HG02588 (cell line): ENCODE data around the gene SWAP70.
"Not testable (repeated sequence)": the region's sequence is repeated elsewhere in the genome, so short reads cannot be mapped to it uniquely, and the experiment has no call there.

Experiments
- ATAC-seq: cut with Tn5 transposase; IDR thresholded peaks from one replicate; pipeline ENCODE4 v1.9.1; 2021; ENCODE audit warnings: mild to moderate bottlenecking, moderate library complexity; ENCODE audit not compliant: unreplicated experiment

SWAP70 gene

DNA sequence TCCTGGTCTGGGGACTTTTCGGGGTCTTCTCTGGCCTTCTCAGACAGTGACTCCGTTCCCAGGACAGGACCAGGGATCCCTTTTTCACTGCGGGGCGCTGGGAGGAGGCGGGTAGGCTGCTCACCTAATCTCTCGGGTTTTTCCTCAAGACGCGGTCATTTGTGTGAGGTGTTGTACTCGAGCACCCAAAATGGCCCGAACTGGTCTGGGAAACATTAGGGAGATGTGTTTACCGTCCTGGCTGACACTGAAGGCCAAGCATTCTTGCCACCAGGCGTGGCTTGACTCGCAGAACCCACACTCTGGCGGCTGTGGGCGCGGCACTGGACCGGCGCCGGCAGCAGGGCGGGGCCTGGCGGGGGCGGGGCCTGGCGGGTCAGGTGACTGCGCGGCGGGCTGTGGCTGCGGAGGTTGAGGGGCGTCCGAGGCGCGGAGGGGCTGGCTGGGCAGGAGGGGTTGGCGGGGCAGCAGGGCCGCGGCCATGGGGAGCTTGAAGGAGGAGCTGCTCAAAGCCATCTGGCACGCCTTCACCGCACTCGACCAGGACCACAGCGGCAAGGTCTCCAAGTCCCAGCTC lies at the start of gene SWAP70:
SWAP70 (plus strand) TSS at position 379 of the 577 bp plus-strand sequence; CDS start at position 482, 103 bp downstream.
- peak; percentile 84 for ATAC-seq

DNA sequence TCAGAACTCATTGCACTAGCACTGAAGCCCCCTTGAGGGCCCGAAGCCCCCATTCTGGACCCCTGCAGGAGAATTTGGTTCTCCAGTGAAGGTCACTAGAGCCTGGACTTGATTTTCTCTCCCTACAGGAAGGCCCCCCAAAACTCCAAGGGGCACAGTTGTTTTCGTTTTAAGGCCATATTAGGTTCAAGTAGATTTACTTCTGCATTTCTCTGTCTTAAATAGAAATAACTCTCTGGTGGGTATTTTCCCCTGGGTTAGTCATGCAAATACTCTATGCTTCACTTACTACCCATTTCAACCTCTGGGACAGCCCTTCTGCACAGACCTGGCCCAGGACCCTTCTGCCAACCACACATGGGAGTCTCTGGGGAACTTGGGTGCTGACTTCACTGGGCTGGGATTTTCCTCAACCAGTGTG lies 48.8 kb upstream of the SWAP70 start:
- ATAC-seq = peak; percentile 48

DNA sequence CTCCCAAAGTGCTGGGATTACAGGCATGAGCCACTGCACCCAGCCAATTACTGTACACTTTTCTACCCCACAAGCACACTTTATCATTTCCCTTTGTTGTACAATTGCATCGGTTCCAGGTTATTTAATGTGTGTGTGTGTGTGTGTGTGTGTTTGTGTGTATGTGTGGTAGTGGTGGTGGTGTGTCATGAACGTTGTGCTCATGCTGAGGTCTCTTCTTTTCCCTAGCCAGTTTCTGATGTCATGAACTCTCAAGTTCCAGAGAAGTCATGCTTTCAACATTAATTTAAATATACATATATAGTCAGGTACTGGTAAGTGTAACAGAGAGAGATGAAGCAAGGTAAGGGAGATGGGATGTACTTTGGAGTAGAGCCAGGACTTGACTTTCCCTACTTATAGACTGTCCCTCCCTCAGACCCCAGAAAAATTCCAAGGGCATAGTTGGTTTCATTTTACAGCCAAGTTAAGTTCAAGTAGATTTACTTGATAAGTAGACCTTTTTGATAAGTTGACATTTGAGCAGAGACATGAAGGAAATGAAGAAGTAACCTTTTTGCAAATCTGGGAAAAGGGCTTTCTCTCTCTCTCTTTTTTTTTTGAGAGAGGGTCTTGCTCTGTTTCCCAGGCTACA lies 47.7 kb upstream of the SWAP70 start:
- ATAC-seq = no peak

DNA sequence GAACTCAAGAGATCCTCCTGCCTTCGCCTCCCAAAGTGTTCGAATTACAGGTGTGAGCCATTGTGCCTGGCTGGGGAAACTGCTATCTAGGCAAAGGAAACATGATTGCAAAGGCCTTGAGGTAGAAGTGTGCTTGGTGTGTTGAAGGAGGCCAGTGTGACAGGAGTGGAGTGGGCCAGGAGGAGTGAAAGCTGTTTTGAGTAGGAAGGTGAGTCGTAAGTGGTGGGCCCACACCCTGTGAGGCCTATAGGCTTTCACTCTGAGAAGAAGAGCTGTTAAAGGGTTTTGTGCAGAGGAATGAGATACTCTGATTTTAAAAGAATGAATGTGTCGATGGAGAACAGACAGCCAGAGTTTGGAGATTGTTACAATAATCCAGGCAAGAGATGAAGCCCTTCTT lies 47.0 kb upstream of the SWAP70 start:
- ATAC-seq = no peak

DNA sequence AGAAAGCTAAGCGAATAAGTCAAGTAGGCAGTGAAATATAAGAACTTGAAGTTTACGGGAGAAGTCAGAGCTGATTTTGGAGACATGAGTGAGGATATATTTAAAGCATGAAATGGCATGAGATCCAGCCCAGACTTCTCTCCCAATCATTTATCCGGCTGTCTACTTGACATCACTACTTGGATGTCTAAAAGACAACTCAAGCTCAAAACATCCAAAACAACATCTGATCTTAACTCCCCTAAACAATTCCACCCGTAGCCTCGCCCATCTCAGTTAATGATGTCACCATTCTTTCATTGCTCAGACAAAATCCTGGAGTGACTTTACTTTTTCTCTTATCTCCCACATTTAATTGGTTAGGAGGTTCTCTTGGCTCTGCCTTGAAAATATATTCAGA lies 45.9 kb upstream of the SWAP70 start:
- no peak for ATAC-seq

DNA sequence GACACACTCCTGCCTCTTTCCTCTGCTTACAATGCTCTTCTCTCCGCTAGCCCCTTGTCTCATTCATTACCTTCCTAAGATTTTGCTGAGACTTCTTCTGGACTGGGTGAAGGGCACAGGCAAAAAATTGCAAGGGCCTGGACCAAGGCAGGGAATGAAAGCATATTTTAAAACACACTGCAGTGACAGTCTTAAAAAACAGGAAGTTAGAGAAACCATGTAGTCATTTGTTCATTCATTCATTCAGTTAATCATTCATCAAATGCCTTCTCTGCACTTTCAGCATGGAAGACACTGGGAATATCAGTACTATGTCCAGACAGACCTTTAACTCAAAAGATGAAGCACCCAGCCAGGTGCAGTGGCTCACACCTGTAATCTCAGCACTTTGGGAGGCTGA lies 44.9 kb upstream of the SWAP70 start:
- no peak for ATAC-seq

DNA sequence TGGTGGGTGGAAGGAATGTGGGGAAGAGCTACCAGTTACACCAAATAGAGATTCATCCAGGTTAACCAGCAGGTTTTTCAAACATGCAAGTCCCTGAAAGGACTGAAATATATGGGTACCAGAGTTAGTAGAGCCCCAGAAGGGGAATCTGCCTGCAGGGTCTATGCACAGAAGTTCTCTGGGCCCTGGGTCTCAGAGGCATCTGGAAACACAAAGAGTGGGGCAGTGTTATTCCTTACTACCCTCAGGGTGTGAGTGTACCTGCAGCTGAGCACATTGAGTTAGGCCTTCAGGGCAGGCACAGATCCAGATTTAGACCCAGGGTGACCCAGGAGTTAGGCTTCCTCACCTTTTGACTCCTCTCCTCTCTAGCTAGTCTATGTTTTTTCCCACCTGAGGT lies 43.9 kb upstream of the SWAP70 start:
- no peak for ATAC-seq

DNA sequence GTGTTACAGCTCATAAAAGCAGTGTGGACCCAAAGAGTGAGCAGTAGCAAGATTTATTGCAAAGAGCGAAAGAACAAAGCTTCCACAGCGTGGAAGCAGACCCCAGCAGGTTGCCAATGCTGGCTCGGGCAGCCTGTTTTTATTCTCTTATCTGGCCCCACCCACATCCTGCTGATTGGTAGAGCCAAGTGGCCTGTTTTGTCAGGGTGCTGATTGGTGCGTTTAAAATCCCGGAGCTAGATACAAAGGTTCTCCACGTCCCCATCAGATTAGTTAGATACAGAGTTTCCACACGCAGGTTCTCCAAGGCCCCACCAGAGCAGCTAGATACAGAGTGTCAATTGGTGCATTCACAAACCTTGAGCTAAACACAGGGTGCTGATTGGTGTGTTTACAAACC lies 41.5 kb upstream of the SWAP70 start:
- not testable (repeated sequence) for ATAC-seq

DNA sequence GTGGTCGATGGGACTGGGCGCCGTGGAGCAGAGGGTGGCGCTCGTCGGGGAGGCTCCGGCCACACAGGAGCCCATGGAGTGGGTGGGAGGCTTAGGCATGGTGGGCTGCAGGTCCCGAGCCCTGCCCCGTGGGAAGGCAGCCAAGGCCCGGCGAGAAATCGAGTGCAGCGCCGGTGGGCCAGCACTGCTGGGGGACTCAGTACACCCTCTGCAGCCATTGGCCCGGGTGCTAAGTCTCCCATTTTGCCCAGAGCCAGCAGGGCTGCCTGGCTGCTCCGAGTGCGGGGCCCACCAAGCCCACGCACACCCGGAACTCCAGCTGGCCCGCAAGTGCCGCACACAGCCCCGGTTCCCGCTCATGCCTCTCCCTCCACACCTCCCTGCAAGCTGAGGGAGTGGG lies 40.8 kb upstream of the SWAP70 start:
- ATAC-seq = not testable (repeated sequence)

DNA sequence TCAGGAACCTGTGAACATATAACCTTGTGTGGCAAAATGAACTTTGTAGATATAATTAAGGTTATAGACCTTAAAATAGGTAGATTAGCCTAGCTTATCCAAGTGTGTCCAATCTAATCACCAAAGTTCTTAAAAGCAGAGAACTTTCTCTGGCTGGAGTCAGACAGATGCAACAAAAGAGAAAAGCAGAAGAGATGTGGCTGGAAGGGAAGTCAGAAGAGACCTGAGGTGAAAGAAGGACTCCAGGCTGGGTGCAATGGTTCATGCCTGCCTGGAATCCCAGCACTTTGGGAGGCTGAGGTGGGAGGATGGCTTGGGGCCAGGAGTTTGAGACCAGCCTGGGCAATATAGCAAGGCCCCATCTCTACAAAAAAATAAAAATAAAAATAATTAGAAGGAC lies 39.4 kb upstream of the SWAP70 start:
- ATAC-seq = no peak

DNA sequence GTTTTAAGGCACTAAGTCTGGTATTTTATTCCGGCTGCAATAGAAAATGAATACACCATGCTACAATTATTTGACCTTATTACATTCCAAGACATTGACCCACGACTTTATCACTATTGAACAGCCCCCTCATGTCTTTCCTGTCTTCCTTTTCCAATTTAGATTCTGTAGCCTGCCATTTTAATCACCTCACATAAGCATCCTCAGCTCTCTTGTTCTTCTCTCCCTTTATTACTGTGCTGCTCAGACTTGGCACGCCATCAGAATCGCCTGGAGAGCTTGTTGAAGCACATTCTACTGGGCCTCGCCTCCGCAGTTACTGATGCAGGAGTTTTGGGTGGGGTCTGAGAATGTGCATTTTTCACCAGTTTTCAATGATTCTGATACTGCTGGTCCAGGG lies 38.7 kb upstream of the SWAP70 start:
- ATAC-seq = no peak

DNA sequence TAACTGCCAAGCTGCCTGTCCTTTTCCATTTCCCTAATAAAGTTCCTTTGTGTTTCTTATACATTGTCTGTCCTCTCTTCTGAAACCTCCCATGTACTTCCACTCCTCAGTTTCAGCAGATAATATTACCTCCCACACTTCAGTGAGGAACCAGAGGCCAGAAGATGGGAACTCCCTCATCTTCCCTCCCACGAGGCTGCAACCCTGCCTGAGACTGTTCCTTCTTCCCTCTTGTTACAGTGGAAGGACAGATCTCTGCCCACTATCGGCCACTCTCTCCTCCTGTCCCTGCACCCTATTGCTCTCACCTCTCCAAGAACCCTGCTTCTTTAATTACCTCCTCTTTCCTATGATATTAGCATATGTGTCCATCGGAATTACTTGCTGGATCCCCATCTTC lies 38.1 kb upstream of the SWAP70 start:
- no peak for ATAC-seq

DNA sequence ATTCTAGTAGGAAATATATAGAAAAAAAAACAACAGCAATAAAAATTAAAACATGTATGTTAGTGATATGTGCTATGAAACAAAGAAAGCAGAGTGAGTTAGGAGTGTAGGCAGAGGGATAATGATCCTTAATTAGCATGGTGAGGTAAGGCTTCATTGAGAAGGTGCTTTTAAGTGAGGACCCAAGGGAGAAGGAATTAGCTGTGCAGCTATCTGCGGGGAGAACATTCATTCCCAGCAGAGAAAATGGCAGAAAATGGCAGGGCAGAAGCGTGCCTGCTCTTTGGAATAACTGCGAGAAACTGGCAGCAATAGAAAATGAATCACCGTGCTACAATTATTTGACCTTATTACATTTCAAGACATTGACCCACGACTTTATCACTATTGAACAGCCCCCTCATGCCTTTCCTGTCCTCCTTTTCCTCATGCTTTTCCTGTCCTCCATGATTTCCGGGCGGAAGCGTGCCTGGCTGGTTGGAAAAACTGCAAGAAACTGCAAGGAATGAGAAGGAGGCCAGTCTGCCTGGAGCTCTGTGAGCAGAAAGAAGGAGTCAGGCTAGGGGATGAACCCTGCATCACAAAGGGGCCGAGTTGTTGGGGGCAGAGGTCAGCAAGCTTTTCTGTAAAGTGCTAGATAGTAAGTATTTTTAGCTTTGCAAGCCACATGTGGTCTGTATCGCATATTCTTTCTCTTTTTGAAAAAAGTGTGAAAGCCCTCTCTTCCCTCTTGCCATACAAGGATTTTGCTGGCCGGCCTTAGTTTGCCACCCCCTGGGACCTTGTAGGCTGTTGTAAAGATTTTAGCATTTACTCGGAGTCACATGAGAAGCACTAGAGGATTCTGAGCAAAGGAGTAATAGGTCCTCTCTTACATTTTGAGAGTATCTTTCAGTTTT lies 37.1 kb upstream of the SWAP70 start:
- ATAC-seq = no peak

DNA sequence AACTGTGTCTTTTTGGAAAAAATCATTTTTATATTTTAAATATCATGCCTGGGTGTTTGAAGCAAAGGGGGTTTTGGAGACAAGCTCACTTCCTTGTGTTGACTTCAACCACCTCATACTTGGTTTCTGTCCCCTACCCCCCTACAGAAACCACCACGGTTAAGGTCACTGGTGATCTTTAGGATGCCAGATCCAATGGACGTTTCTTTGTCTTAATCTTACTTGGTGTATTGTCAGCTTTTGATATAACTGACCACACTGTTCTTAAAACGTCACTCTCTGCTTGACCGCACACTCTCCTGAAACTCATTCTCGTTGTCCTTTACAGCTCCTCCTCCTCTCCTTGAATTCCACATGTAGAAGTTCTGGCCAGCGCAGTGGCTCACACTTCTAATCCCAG lies 34.8 kb upstream of the SWAP70 start:
- ATAC-seq = no peak

DNA sequence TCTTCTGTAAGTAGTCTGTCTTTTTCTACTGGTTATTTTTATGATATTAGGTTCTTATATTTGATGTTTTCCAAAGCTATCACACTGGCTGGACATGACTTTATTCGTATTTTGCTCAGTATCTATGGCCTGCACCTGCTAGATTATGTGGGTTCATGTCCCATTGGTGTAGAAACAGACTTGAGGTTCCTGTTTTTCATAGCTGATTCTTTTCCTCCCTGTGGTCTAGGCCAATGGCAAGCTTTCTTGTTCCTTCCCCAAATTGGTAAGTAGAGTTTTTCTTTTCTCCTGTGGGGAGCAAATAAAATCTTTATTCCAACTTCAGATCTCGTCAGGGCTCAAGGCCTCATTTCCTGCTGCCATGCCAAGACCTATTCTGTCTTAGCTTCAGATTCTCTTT lies 30.2 kb upstream of the SWAP70 start:
- ATAC-seq = no peak

DNA sequence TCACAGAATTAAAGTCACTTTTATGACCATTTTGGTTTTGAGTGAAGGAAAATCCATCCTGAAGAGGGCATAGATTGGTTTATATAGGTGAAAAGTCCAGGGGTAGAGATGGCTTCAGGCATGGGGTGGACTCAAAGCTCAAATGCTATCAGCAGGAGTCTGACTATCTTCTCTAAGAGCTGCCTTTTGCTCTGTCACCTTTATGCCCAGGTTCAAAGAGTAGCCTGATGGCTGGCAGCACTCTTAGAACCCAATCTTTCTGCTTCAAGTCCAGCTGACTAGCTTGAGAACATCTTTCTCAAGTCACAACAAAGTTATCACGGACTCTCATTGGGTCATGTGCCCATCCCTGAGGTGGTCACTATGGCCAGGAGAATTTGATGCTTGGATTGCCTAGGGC lies 27.2 kb upstream of the SWAP70 start:
- ATAC-seq = no peak

DNA sequence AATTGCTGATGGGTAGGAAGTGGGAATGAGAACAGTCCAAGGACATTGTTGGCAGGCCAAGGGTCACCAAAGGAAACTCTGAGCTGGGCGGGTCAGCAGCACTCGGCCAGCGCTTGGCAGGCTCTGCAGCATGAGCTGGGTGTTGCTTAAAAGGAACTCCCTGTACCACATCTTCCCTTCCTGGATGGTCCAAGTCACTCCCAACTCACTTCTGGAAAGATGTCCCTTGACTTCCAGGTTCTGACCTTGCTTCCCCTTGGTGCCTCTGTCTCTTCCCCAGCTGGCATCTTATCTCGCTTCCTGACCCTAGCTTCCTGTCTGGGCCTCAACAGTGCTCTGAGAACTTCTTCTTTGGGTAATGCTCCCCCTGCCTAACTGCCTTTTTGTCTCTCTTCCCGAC lies 24.8 kb upstream of the SWAP70 start:
- no peak for ATAC-seq

DNA sequence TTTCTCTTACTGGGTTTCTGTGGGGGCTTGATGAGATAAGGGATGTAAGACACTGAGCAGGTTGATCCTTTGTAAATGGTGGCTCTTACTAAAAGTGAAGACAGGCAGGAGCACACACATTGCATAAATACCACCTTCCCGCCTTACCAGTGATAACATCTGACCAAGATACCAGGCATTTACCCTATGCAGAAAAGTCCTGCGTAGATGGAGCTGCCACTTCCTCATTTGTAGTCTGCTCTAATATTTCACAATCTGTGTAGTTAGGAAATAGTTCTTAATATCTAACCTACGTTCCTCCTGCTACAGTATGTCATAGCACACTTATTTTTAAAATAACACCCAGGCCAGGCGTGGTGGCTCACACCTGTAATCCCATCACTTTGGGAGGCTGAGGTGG lies 23.9 kb upstream of the SWAP70 start:
- ATAC-seq = no peak

DNA sequence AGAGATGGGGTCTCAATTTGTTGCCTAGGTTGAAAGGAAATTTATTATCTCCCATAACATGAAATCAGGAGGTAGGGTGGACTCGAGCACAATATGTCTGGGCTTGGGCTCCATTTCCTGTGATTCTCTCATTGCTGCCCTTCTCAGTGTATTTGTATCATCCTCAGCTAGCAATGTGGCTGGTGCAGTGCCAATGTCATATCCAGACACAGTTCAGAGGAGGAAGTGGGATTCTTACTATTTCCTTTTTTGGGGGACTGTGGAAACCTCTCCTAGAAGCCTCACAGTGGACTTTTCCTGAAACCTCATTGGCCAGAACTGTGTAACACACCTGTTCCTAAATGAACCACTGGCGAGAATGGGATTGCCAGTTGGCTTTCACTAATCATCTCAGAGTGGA lies 21.0 kb upstream of the SWAP70 start:
- ATAC-seq = no peak

DNA sequence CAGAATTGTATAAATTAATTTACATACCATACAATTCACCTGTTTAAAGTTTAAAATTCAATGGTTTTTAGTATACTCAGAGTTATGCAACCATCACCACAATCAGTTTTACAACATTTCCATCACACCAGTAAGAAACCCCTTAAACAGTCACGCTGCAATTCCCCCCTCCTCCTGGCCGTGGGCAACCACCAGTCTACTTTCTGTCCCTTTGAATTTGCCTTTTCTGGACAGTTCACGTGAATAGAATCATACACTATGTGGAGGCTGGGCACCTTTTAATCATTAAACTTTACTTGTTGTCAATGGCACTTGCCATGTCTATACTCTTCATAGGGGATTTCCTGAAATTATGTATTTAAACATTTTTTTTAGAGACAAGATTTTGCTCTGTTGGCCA lies 20.1 kb upstream of the SWAP70 start:
- ATAC-seq = peak; percentile 72

DNA sequence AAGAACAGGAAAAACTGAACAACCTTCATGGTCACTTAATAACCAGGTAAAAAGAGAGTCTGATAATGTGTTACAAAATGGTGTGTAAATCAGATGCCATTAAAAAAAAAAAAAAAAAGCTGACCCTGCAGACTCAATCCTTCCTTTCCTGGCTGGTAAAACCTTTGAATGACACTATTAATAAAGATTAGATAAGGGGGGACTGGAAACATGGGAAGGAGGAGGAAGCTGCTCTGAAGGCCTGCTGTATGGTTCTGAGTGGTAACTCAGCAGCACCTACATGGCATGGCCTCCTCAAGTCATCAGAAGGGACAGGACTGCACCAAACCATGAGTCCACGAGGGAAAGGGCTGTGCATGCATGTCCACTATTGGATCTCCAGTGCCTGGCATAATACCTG lies 18.0 kb upstream of the SWAP70 start:
- ATAC-seq = no peak

DNA sequence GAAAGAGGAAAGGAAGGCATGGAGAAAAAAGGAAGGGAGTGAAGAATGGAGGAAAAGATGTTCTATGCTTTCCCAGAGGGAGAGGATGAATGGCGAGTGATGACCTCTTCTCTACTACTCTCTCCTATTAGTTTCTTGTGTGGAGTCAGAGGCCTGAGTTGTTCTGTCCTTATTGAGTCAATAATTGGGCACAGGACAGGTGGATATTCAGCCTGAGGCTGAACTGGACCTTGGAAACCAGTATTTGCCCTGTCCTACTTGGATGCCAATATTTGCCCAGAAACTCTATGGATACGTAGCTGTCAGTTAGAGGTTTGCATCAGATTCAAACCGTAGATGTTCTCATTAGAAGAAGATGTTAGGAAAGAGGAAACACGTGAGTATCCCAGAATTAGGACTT lies 17.6 kb upstream of the SWAP70 start:
- no peak for ATAC-seq
